ENCODE measurements around the gene ADAMTS7.
"Not testable (repeated sequence)": the region's sequence is repeated elsewhere in the genome, so short reads cannot be mapped to it uniquely, and the experiment has no call there.

Gene ADAMTS7

DNA sequence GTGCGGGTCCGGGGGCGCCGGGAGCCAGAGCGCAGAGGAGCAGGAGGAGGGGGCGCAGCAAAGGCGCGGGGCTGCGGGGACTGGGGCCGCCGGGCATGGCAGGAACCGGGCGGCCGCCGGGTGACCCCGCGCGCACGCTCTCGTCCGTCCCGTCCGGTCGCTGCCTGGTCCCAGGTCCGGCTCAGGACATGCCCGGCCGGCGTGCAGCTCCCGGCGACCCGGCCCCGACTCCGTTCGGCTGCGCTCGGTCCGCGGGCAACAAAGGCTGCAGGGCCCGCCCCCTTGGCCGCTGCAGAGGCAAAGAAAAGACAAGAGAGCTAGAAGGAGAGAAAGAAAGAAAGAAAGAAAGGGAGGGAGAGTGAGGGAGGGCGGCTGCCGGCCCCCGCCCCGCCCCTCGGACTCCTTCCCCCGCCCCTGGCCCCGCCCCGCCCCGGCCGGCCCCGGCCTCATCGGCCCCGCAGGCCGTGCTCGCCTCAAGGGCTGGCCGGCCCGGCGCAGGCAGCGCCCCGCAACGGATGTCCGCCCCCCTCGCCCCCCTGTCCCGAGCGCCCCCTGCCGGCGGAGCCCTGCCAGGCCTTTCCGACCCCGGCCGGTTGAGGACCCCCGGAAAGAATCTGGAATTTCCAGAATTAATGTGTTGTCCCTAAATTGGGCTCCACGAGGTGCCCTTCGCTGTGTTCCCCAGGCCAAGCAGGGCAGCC is at the start of gene ADAMTS7:
Gene ADAMTS7 (minus strand): TSS at position 341 of the 701 bp plus-strand sequence. CDS start 244 bp downstream, at position 97.
- DNase-seq: peak; percentile 41 to 42

GRCh38 chr15:78859971-78860719 is 48.9 kb upstream of the ADAMTS7 start:
- peak; percentile 77 to 79 for DNase-seq

GRCh38 chr15:78855746-78856145 is 44.5 kb upstream of the ADAMTS7 start:
- DNase-seq: no peak

- DNase-seq: no peak
Measured at GRCh38 chr15:78854833-78855372, 43.6 kb upstream of the ADAMTS7 start.

- DNase-seq: no peak
Measured at GRCh38 chr15:78853500-78853899, 42.2 kb upstream of the ADAMTS7 start.

GRCh38 chr15:78850941-78851755 is 39.9 kb upstream of the ADAMTS7 start:
- no peak for DNase-seq

- DNase-seq: no peak
Measured at GRCh38 chr15:78850352-78850751, 39.1 kb upstream of the ADAMTS7 start.

DNA sequence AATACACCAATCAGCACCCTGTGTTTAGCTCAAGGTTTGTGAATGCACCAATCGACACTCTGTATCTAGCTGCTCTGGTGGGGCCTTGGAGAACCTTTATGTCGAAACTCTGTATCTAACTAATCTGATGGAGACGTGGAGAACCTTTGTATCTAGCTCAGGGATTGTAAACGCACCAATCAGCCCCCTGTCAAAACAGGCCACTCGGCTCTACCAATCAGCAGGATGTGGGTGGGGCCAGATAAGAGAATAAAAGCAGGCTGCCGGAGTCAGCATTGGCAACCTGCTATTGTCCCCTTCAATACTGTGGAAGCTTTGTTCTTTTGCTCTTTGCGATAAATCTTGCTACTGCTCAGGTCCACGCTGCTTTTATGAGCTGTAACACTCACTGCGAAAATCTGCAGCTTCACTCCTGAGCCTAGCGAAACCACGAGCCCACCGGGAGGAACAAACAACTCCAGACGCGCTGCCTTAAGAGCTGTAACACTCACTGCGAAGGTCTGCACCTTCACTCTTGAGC is 36.2 kb upstream of the ADAMTS7 start:
- not testable (repeated sequence) for DNase-seq

GRCh38 chr15:78846906-78847305 is 35.6 kb upstream of the ADAMTS7 start:
- DNase-seq: not testable (repeated sequence)

- no peak for DNase-seq
Measured at GRCh38 chr15:78842519-78842918, 31.3 kb upstream of the ADAMTS7 start.

DNA sequence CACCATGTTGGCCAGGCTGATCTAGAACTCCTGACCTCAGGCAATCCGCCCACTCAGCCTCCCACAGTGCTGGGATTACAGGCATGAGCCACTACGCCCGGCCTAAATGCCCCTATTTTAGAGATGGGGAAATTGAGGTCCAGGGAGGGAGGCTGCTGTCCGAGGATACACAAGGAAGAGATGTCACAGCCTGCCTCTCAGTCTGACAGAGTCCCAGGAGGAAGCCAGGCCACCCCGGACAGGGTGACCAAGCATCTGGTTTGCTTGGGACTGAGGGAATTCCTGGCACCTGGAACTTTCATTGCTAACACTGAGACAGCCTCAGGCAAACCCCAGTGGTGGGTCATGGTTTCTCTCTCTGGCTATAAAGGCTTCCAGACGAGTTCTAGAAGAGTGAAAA is 30.6 kb upstream of the ADAMTS7 start:
- DNase-seq: no peak

- no peak for DNase-seq
Measured at GRCh38 chr15:78841376-78841706, 30.1 kb upstream of the ADAMTS7 start.

- DNase-seq: no peak
Measured at GRCh38 chr15:78840661-78841375, 29.6 kb upstream of the ADAMTS7 start.

- DNase-seq: not testable (repeated sequence)
Measured at GRCh38 chr15:78839151-78839550, 27.9 kb upstream of the ADAMTS7 start.

- no peak for DNase-seq
Measured at GRCh38 chr15:78838489-78838888, 27.2 kb upstream of the ADAMTS7 start.

DNA sequence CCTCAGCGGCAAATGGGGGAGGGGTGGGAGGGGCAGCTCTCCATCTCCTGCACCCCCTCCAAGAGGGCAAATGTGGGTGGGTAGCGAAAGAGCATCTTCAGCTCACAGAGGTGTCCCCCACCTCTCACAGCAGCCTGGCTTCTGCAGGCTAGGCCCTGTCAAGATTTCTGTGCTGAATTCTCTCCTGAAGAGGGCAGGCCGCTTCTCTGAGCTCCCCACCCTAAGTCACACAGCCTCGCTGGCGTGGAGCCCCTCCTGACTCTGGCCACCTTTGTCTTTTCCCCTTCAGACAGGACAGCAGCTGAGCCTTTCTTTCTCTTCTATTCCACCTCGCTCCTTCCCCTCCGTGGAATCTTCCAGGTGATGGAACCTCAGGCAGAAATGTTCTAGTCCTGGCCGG is 26.3 kb upstream of the ADAMTS7 start:
- no peak for DNase-seq

DNA sequence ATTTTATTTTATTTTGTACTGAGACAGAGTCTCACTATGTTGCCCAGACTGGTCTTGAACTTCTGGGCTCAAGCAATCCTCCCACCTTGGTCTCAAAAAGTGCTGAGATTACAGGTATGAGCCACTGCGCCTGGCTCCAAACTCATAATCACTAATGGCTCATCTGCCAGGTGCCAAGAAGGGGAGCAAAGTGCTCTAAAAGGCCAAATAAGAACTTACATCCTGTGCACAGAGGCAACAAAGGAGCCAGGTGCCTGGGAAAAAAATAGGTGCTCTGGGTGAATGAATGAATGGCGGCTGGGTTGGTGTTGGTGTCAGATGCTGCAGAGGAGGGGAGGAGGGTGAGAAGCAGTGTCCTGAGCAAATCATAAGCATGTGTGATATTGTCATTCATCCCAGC is 25.9 kb upstream of the ADAMTS7 start:
- no peak for DNase-seq

- DNase-seq: no peak
Measured at GRCh38 chr15:78836333-78836732, 25.1 kb upstream of the ADAMTS7 start.

GRCh38 chr15:78831229-78832207 is 20.3 kb upstream of the ADAMTS7 start:
- DNase-seq: no peak

GRCh38 chr15:78830514-78831228 is 19.4 kb upstream of the ADAMTS7 start:
- no peak for DNase-seq

All from stimulated activated CD4-positive, alpha-beta T cell treated with anti-CD3 and anti-CD28 coated beads, Interleukin-2, amount 100 ng/mL, for 48 hours (primary cell).